NCI-H774 (cell line): ENCODE results near the gene BIRC5.
"Not testable (repeated sequence)": the region's sequence is repeated elsewhere in the genome, so short reads cannot be mapped to it uniquely, and the experiment has no call there.

Experiments used
- DNase-seq: peaks from one replicate; lab custom pipeline; 2025; lab: John Stamatoyannopoulos, UW

The BIRC5 gene

GRCh38 chr17:78240012-78240655, 26.1 kb downstream of the BIRC5 start:
- no peak for DNase-seq

GRCh38 chr17:78240839-78241238, 26.8 kb downstream of the BIRC5 start:
- no peak for DNase-seq

- peak; percentile 8 for DNase-seq
These were observed 27.4 kb downstream of the BIRC5 start for GRCh38 chr17:78241277-78242023.

- DNase-seq, result no peak
These were observed 28.1 kb downstream of the BIRC5 start for GRCh38 chr17:78242024-78242742.

GRCh38 chr17:78247304-78247703, 33.3 kb downstream of the BIRC5 start:
- no peak for DNase-seq

GRCh38 chr17:78248051-78248914, 34.2 kb downstream of the BIRC5 start:
- DNase-seq, result no peak

- no peak for DNase-seq
These were observed 35.2 kb downstream of the BIRC5 start for GRCh38 chr17:78249074-78249817.

- DNase-seq, result no peak
These were observed 36.1 kb downstream of the BIRC5 start for GRCh38 chr17:78249818-78250806.

DNA sequence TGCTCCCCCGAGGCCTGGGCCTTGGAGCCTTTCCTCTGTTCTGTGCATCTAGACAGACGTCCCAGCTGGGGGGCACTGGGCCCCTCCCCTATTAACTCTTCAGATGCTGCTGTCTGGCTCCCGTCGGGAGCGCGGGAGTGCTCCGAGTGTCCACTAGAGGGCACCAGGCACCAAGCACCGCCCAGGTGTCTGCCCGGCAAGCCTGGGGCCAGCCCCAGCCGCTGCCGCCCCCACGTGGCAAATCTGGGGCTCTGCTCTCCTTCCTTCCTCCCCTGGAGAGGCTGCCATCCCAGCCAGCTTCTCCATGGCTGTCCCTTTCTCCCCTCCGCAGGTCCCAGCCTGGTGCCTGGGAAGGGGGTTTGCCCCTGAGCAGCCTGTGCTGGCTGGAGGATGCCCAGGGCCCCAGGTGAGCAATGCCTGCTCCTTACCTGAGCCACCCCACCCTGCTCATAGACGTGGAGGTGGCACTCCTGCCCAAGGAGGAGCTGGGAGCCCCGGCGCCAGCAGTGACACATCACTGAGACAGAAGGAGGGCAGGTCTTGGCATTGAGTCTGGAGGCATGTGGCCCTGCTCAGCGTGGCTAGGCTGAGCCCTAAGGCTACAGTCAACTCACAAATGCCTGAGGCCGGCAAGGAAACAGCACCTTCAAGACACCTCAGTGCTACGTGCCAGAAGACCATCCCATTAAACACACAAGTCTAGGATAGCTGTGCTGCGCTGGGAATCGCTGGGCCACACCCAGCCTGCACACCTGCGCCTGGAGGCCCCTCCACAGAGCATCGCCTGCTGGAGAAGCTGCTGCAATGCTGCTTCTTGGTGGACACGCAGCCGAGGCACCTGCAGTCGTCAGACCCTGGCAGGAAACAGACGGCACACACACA, 37.1 kb downstream of the BIRC5 start:
- DNase-seq, result peak; percentile 87

DNA sequence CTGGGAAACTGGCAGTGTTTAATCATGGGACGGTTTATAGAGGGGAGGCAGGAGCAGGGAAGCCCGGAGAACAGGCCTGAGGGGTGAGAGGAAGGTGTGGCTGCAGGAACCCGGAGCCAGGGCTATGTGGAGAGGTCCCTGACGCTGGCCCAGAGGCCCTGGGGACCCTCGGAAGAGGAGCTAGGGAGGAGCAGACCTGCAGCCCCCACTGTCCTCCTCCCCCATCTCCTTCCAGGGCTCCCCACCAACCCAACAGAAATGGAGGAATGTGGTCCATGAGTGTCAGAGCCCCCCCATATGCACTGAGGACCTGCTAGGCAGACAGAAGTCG, 37.7 kb downstream of the BIRC5 start:
- no peak for DNase-seq

DNA sequence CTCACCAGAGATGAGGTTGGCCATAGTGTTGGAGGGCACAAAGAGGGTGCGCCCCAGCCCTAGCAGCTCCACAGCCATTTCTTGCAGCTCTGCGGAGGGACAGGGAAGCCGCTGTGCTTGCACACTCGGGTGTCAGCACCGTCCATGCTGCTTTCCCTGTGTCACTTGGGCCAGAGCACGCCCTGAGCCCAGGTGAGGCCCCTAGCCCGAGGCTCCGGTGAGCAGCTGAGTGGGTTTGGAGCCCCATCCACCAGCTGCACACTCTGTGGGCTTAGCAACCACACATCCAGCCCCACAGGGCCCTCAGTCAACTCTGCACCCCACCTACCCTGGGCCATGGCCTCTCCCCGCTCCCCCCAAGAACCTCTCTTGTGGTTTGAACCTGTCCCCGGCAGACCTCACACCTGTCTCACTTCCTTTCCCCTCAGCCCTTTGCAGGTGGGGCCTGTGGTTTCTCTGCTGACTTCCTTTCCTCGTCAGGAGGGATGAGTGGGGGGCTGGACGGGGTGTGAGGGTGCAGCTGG, 38.1 kb downstream of the BIRC5 start:
- no peak for DNase-seq

DNA sequence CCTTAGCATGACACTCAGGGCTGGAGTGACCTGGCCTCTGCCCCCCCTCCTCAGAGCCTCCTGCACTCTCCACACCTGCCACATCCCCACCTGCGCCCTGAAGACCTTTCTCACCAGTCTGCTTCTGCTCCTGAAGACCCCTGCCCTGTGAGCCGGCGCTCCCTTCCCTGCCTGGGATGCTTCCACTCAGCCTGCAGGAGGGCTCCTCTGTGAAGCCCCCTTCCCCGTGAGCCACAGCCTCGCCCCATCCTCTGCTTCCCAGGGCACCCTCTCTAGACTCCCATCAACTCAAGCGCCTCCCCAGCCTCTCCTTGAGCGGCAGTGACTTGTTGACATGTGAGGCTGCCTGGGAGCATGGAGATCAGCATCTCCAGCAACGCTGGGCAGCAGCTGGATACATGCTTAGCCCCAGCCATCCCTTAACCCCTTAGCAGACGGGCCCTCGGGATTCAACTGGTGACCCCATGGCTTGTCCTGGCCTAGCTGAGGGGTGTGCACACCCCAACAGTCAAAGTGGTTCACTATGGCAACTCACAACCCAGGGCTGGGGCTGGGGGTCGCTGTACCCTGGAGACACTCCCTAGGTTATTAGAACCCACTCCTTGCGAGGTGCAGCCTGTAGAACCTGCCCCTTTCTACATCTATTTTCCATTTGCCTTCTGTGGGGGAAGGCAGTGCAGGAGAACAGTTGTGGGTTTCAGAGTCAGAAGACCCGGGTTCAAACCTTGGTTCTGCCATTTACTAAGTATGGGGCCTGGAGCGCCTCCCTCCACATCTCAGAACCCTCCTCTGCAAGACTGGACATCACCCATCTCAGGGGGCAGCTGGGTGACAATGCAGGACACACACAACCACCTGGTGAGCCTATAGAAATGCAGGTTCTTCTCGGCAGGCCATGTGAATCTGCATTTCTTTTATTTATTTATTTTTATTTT, 38.9 kb downstream of the BIRC5 start:
- no peak for DNase-seq

DNA sequence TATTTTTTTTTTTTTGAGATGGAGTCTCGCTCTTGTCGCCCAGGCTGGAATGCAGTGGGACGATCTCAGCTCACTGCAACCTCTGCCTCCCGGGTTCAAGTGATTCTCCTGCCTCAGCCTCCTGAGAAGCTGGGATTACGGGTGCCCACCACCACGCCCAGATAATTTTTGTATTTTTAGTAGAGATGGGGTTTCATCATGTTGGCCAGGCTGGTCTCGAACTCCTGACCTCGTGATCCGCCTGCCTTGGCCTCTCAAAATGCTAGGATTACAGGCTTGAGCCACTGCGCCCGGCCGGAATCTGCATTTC, 39.5 kb downstream of the BIRC5 start:
- not testable (repeated sequence) for DNase-seq

DNA sequence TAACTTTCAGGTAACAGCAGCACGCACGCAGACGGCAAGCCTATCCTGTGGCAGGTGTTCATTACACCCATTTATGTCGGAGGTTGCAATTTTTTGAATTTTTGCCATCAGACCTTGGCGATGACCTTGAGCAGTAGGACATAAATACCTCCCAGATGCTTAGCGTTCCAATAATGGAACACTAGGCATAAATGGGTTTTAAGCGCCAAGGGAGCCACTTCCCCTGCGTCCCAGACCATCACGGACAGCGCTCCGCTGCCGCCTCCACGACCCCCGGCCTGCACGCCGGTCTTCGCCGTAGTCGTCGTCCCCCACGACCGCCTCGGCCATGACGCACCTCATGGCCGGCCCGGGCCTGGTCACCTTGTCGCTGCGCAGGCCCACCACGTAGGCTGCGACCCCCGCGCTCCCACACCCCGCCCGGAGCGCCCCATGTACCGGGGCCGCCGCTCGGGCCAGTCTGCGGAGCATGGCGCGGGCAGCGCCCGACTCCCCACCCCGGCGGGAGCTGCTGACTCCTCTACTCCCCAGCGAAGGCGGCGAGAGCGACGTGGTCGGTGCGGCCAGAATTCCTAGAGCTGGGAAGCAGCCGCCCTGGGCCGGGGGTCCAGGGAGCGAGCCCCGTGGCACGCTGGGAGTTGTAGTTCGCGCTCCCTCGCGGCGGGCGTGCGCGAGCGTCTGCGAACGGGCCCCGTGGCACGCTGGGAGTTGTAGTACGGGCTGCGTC, 40.1 kb downstream of the BIRC5 start:
- DNase-seq, result peak; percentile 93

DNA sequence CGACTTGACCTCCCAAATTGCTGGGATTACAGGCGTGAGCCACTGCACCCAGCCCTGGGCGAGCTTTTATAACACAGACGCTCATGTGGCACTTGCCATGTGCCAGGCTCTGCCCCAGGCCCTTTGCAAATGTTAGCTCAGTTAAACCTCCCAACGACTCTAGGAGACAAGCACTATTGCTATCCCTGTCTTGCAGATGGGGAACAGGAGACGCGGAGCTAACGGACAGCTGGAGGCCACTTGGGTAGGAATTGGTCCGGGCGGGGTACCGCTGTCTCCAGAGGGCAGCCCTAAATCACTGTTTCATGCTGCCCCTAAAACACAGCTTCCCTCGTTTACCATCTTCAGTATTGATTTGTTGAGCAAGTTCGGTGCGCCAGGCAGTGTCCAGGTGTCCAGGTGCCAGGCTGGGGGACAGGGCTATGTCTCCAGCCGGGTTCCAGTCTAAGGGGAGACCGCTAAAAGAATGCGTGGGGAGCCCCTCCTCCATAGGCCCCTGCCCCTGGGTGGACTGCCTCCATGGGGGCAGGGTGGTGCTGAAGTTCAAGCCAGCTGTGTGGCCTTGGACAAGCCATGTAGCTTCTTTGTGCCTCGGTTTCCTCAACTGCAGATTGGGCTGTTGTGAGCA, 41.1 kb downstream of the BIRC5 start:
- no peak for DNase-seq

- DNase-seq, result no peak
These were observed 42.1 kb downstream of the BIRC5 start for GRCh38 chr17:78255953-78256706.
